GM12878 (cell line): ENCODE data around the gene DHCR24. TPM values are rescaled to one million over a fixed set of nuclear protein-coding genes. Genes with fewer than 3 reads are reported as not detected.

Source experiments
- ATAC-seq: fragments of 200-7000 bp; cut with Tn5 transposase; 3 replicates; pipeline ENCODE4 v1.9.1; 2020; ENCODE audit warnings: mild to moderate bottlenecking, moderate library complexity
- BruUV-seq: library from RNA; stranded (reverse); fragments of 400-500 nt; replicated peaks from 2 replicates; lab custom pipeline; 2021; lab: Mats Ljungman, UMichigan
- CTCF ChIA-PET: fragments of 300-600 bp; sonication (Branson Sonifier 250); formaldehyde crosslinking; extraction: SDS; loops from one replicate; lab custom pipeline; 2021; ENCODE audit warnings: inconsistent platforms; lab: Yijun Ruan, JAX
- POLR2A ChIA-PET: fragments of 350-600 bp; formaldehyde crosslinking; extraction: SDS; loops from one replicate; lab custom pipeline; 2021; ENCODE audit warnings: inconsistent platforms; lab: Charles Lee
- RAD21 ChIA-PET: fragments of 300-600 bp; sonication (Branson Sonifier 250); formaldehyde crosslinking; loops from one replicate; lab custom pipeline; 2023; ENCODE audit warnings: antibody characterized with exemption; ENCODE audit not compliant: unreplicated experiment; lab: Charles Lee
- SMC1A ChIA-PET: fragments of 300-600 bp; sonication (Branson Sonifier 250); formaldehyde crosslinking; loops from one replicate; lab custom pipeline; 2023; ENCODE audit not compliant: unreplicated experiment, uncharacterized antibody; lab: Charles Lee
- DNase-seq: peaks from one replicate; pipeline ENCODE4 v3.0.0-alpha.2; 2011; ENCODE audit warnings: low read depth, low spot score
- FAIRE-seq: peaks from 3 replicates; lab custom pipeline; 2011; peaks lifted over from hg19 to GRCh38; lab: Jason Lieb, UNC
- H2AFZ ChIP-seq: 2 replicates; pipeline ENCODE4 v1.6.0; 2011; ENCODE audit warnings: low read depth, low read length, control low read depth; ENCODE audit not compliant: control insufficient read depth
- H3K27ac ChIP-seq: 2 replicates; pipeline ENCODE4 v1.5.1; 2011; ENCODE audit warnings: control low read depth; ENCODE audit not compliant: control insufficient read depth, insufficient read depth
- H3K27me3 ChIP-seq, 2 experiments: replicated peaks in 1 of 2; 2 replicates each; pipeline versions ENCODE4 v1.6.0 to v1.6.1; 2011; ENCODE audit warnings: low read length in 1 of 2; ENCODE audit not compliant: control insufficient read depth in 2 of 2, insufficient read depth in 2 of 2
- H3K36me3 ChIP-seq, 2 experiments: 2 replicates each; pipeline ENCODE4 v1.5.1; 2011; ENCODE audit warnings: low read length in 1 of 2; ENCODE audit not compliant: control insufficient read depth in 2 of 2, insufficient read depth in 2 of 2
- H3K4me1 ChIP-seq: 2 replicates; pipeline ENCODE4 v1.6.1; 2011; ENCODE audit warnings: mild to moderate bottlenecking, low read length, moderate library complexity, mixed read lengths; ENCODE audit not compliant: control insufficient read depth, insufficient read depth
- H3K4me2 ChIP-seq: 2 replicates; pipeline ENCODE4 v1.6.0; 2011; ENCODE audit warnings: control low read depth; ENCODE audit not compliant: control insufficient read depth, insufficient read depth
- H3K4me3 ChIP-seq: fragments of 200-600 bp; sonication (generic); 2 replicates; pipeline ENCODE4 v1.5.1; 2016
- H3K79me2 ChIP-seq: 2 replicates; pipeline ENCODE4 v1.6.0; 2011; ENCODE audit warnings: low read length; ENCODE audit not compliant: control insufficient read depth, insufficient read depth
- H3K9ac ChIP-seq: 2 replicates; pipeline ENCODE4 v1.8.0; 2011; ENCODE audit warnings: low read length, control low read depth, mixed read lengths; ENCODE audit not compliant: control insufficient read depth, insufficient read depth
- H3K9me3 ChIP-seq: replicated peaks from 3 replicates; pipeline ENCODE4 v1.5.1; 2011; ENCODE audit warnings: mild to moderate bottlenecking, low read length; ENCODE audit not compliant: control insufficient read depth, insufficient read depth
- H4K20me1 ChIP-seq: 2 replicates; pipeline ENCODE4 v1.6.0; 2011; ENCODE audit not compliant: control insufficient read depth, insufficient read depth
- ATF7 ChIP-seq: fragments of 450-650 bp; IDR thresholded peaks from 2 replicates; pipeline ENCODE4 v1.6.1; 2016; ENCODE audit warnings: low read depth, mild to moderate bottlenecking
- BHLHE40 ChIP-seq, 2 experiments: fragments of 450-650 bp in 1 of 2; IDR thresholded peaks; 2 replicates each; pipeline ENCODE4 v1.6.1; 2011 to 2017; ENCODE audit warnings: low read depth in 2 of 2, borderline replicate concordance in 1 of 2, improper control_type of control experiment in 1 of 2, low read length in 1 of 2, mild to moderate bottlenecking in 1 of 2
- CHD2 ChIP-seq: IDR thresholded peaks from 2 replicates; pipeline ENCODE4 v1.6.1; 2011; ENCODE audit warnings: low read depth, low read length, improper control_type of control experiment, borderline replicate concordance
- E2F4 ChIP-seq: IDR thresholded peaks from 2 replicates; pipeline ENCODE4 v1.6.1; 2012; ENCODE audit warnings: low read depth, low read length, improper control_type of control experiment
- EGR1 ChIP-seq, 2 experiments: IDR thresholded peaks; 1 replicate in 1 of 2; 2 replicates in 1 of 2; pipeline ENCODE4 v1.6.1; 2011 to 2012; ENCODE audit warnings: low read depth in 2 of 2, low read length in 2 of 2, borderline replicate concordance in 1 of 2, mild to moderate bottlenecking in 1 of 2, moderate library complexity in 1 of 2
- FOXM1 ChIP-seq: IDR thresholded peaks from 2 replicates; pipeline ENCODE4 v1.6.1; 2012; ENCODE audit warnings: low read depth, mild to moderate bottlenecking, inconsistent platforms, low read length, moderate library complexity
- HDAC6 ChIP-seq: fragments of 200-600 bp; sonication (generic); IDR thresholded peaks from one replicate; pipeline ENCODE4 v1.8.0; 2017; ENCODE audit warnings: antibody characterized with exemption; ENCODE audit not compliant: unreplicated experiment
- IKZF2 ChIP-seq, 2 experiments: fragments of 450-650 bp; IDR thresholded peaks; 2 replicates each; pipeline ENCODE4 v1.6.1; 2017; ENCODE audit warnings: mild to moderate bottlenecking in 2 of 2, moderate library complexity in 2 of 2
- IRF3 ChIP-seq: fragments of 450-650 bp; IDR thresholded peaks from 2 replicates; pipeline ENCODE4 v1.6.1; 2014; ENCODE audit warnings: mild to moderate bottlenecking
- MEF2A ChIP-seq: IDR thresholded peaks from 2 replicates; pipeline ENCODE4 v1.6.1; 2011; ENCODE audit warnings: low read depth, mild to moderate bottlenecking, low read length, moderate library complexity; ENCODE audit not compliant: insufficient read depth
- MEF2B ChIP-seq: fragments of 450-650 bp; IDR thresholded peaks from 2 replicates; pipeline ENCODE4 v1.6.1; 2018; ENCODE audit warnings: mild to moderate bottlenecking, moderate library complexity; ENCODE audit not compliant: partially characterized antibody, poor library complexity, severe bottlenecking
- NFYA ChIP-seq: IDR thresholded peaks from 2 replicates; pipeline ENCODE4 v1.6.1; 2011; ENCODE audit warnings: low read depth, mild to moderate bottlenecking, low read length, improper control_type of control experiment, borderline replicate concordance
- NR2C1 ChIP-seq: fragments of 450-650 bp; IDR thresholded peaks from 2 replicates; pipeline ENCODE4 v1.6.1; 2017; ENCODE audit warnings: antibody characterized with exemption, mild to moderate bottlenecking, moderate library complexity
- RFX5 ChIP-seq: IDR thresholded peaks from 2 replicates; pipeline ENCODE4 v1.6.1; 2011; ENCODE audit warnings: low read depth, low read length, improper control_type of control experiment
- RUNX3 ChIP-seq: IDR thresholded peaks from 2 replicates; pipeline ENCODE4 v1.6.1; 2012; ENCODE audit warnings: low read length, inconsistent platforms
- WGBS: methylation state at CpG from one replicate; pipeline ENCODE4 v1.1.6; 2016; ENCODE audit warnings: low lambda C conversion rate; ENCODE audit not compliant: insufficient replicate concordance, insufficient coverage; ENCODE audit errors: missing lambda C conversion rate; 5-methylcytosine and 5-hydroxymethylcytosine counted together
- in situ Hi-C: fragments of 300-500 bp; cut with MboI; formaldehyde crosslinking; loops from 9 replicates; pipeline ENCODE4 v1.14.3; 2018; ENCODE audit warnings: mixed read lengths
- intact Hi-C: fragments of 100-400 bp; cut with micrococcal nuclease; formaldehyde crosslinking; loops from one replicate; pipeline ENCODE4 v1.14.2; 2022; ENCODE audit not compliant: unreplicated experiment
- polyA plus RNA-seq, 11 experiments: library from polyadenylated mRNA; depleted of rRNA in 4 of 11; unstranded in 6 of 11; stranded (reverse) in 5 of 11; fragments of >200 nt; fragmentation: Nextera tagmentation in 4 of 11; fragmentation: Illumina TruSeq in 1 of 11; extraction: Ambion mirVana in 4 of 11; extraction: Trizol in 1 of 11; gene quantifications; 1 replicate in 1 of 11; 2 replicates in 10 of 11; pipeline versions ENCODE4 v1.2.1 to v1.2.3, GENCODE V29; 2011 to 2016; ENCODE audit warnings: inconsistent platforms in 2 of 11, missing spikeins in 2 of 11, low read depth in 1 of 11
- total RNA-seq, 4 experiments: library from RNA; depleted of rRNA in 3 of 4; stranded (reverse); fragments of >200 nt in 3 of 4; fragmentation: Illumina TruSeq in 1 of 4; extraction: Trizol in 1 of 4; gene quantifications; 2 replicates each; pipeline versions ENCODE4 v1.2.1 to v1.2.3, GENCODE V29; 2013 to 2021

The DHCR24 gene
- total and polyA plus RNA-seq, 10 of the 15 experiments (the other 5 are each of a cell fraction or from before 2014, with no cell fraction given) = 23.3 to 169 (median 120) TPM

- in situ Hi-C loops = no loop called here
- TF ChIP-seq IRF3 (no peak), ATF7 (0 out of 2 replicates have a peak, but pooled peaks have one; percentile 43), NFYA (no peak), NR2C1 (no peak), EGR1 (IDR thresholded peaks at IDR 0.05; ENCODE audit: borderline replicate concordance in 1 of 2, low read depth in 2 of 2, low read length in 2 of 2) (no peak), RUNX3 (peak; percentile 84), MEF2B (peak; percentile 87), RFX5 (no peak), BHLHE40 (IDR thresholded peaks at IDR 0.05; ENCODE audit: borderline replicate concordance in 1 of 2, low read depth in 2 of 2, low read length in 1 of 2) (0 out of 4 replicates have a peak, but pooled peaks of 1 of the 2 experiments have one; percentile 9), CHD2 (no peak), MEF2A (peak; percentile 58; the same call in 1 of the 2 replicates), E2F4 (no peak), IKZF2 (IDR thresholded peaks at IDR 0.05) (peak in 1 of 2 experiments; percentile 16; a peak in 1 of 4 replicates), FOXM1 (no peak), HDAC6 (no peak)
- no peaks in the 10 kb centered on the region for H3K79me2 ChIP-seq
- peak; percentile 85 for ATAC-seq
- H3K27ac ChIP-seq = peak overlapping the region; percentile 24; the same call in 1 of the 2 replicates
- RAD21 ChIA-PET = no interaction called here
- no peaks in the 10 kb centered on the region for H4K20me1 ChIP-seq
- intact Hi-C loops = no loop called here
- H3K4me2 ChIP-seq = no peak overlapping the region
- no peak overlapping the region for H2AFZ ChIP-seq
- CTCF ChIA-PET = interaction anchor here (0.8 to 1.5 kb wide), 3 partner anchors 11 to 25 kb away, joined by 3 to 6 read pairs (median 5); no protein-coding TSS in a partner anchor
- no peaks in the 10 kb centered on the region for H3K27me3 ChIP-seq
- peaks cover 9% of the 10 kb centered on the region for H3K4me1 ChIP-seq
- SMC1A ChIA-PET = no interaction called here
- FAIRE-seq = no peak
- DNase-seq = peak; percentile 35
- no peaks in the 10 kb centered on the region for H3K9me3 ChIP-seq
- POLR2A ChIA-PET = interaction anchor here (1.6 kb wide), 1 partner anchor 25 kb away, joined by 6 read pairs; the partner anchor contains the start of gene DHCR24
- H3K4me3 ChIP-seq = no peak overlapping the region
- BruUV-seq = no TSS peak
- H3K36me3 ChIP-seq = peaks cover 10 to 33% of the 10 kb centered on the region in 2 experiments
- 25% methylated on average over 5 of the region's 5 CpGs for WGBS
- no peak overlapping the region for H3K9ac ChIP-seq
These were observed 25.8 kb downstream of the DHCR24 start for GRCh38 chr1:54861070-54861761.
